ENCODE data around the gene EYA2. TPM values are rescaled to one million over a fixed set of nuclear protein-coding genes. Genes with fewer than 3 reads are reported as not detected.

Gene EYA2
- total RNA-seq, 1 donor from 2014 or later, result 1.8 TPM

GRCh38 chr20:46953596-46953995 is 59.0 kb downstream of the EYA2 start:
- Histone ChIP-seq H3K4me3 (no peak overlapping the region), H3K27me3 (no peaks in the 10 kb centered on the region), H3K79me2 (ENCODE audit: low read depth) (no peaks in the 10 kb centered on the region), H3K4me2 (no peak overlapping the region), H3K4me1 (no peaks in the 10 kb centered on the region), H4K20me1 (ENCODE audit: low read depth) (no peaks in the 10 kb centered on the region), H3K36me3 (no peaks in the 10 kb centered on the region), H3K9ac (no peak overlapping the region), H3K27ac (no peak overlapping the region), H2AFZ (replicated peaks) (no peak overlapping the region), H3K9me3 (ENCODE audit: low read depth) (no peaks in the 10 kb centered on the region), H3F3A (ENCODE audit: low read depth) (no peaks in the 10 kb centered on the region)
- Mint-ChIP-seq H3K36me3 (no peaks in the 10 kb centered on the region), H3K4me3 (no peak overlapping the region), H3K9me3 (peaks cover 7% of the 10 kb centered on the region), H3K27ac (no peak overlapping the region), H3K4me1 (peaks cover 7% of the 10 kb centered on the region), H3K27me3 (ENCODE audit: insufficient read depth, low read depth) (peaks cover 7% of the 10 kb centered on the region)
- DNase-seq (ENCODE audit: low spot score), result no peak
- TF ChIP-seq EZH2phosphoT487 (IDR thresholded peaks at IDR 0.05) (no peak), CTCF (IDR thresholded peaks at IDR 0.05) (no peak), EZH2 (IDR thresholded peaks at IDR 0.05) (no peak)

DNA sequence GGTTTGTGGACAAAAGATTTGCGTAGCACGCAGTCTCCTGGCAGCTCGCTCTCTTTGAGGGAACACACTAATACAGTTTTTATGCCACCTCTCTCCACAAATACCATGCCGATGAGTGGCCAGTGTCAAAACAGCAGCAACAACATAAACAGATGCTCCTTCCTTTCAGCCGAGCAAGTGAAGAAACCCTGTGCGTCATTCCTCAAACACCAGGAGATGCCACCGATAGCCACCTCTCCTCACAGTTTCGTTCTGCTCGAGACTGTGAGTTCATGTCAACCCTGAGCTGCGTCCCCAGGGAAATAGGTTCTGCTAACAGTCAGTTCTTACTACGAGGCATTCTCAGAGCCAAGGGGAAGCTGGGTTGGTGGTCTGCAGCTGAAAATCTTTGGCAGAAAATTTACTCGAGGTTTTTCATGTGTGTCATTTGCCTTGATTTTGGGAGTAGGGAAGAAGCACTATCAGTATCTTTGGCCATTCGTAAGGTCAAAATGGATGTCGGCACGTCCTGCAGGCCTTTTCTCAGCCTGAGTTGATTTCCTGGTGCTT is 59.9 kb downstream of the EYA2 start:
- Histone ChIP-seq H3K4me1 (no peaks in the 10 kb centered on the region), H3K27ac (no peak overlapping the region), H3K9ac (no peak overlapping the region), H4K20me1 (ENCODE audit: low read depth) (no peaks in the 10 kb centered on the region), H3K79me2 (ENCODE audit: low read depth) (no peaks in the 10 kb centered on the region), H3F3A (ENCODE audit: low read depth) (no peaks in the 10 kb centered on the region), H3K36me3 (no peaks in the 10 kb centered on the region), H2AFZ (replicated peaks) (no peak overlapping the region), H3K9me3 (ENCODE audit: low read depth) (no peaks in the 10 kb centered on the region), H3K4me2 (no peak overlapping the region), H3K27me3 (no peaks in the 10 kb centered on the region), H3K4me3 (no peak overlapping the region)
- Mint-ChIP-seq H3K36me3 (no peaks in the 10 kb centered on the region), H3K9me3 (peaks cover 7% of the 10 kb centered on the region), H3K27ac (no peak overlapping the region), H3K4me1 (peaks cover 10% of the 10 kb centered on the region), H3K27me3 (ENCODE audit: insufficient read depth, low read depth) (peaks cover 7% of the 10 kb centered on the region), H3K4me3 (no peak overlapping the region)
- no peak for TF ChIP-seq EZH2phosphoT487 (IDR thresholded peaks at IDR 0.05)
- TF ChIP-seq CTCF (IDR thresholded peaks at IDR 0.05), result no peak
- TF ChIP-seq EZH2 (IDR thresholded peaks at IDR 0.05), result no peak
- DNase-seq (ENCODE audit: low spot score), result no peak

DNA sequence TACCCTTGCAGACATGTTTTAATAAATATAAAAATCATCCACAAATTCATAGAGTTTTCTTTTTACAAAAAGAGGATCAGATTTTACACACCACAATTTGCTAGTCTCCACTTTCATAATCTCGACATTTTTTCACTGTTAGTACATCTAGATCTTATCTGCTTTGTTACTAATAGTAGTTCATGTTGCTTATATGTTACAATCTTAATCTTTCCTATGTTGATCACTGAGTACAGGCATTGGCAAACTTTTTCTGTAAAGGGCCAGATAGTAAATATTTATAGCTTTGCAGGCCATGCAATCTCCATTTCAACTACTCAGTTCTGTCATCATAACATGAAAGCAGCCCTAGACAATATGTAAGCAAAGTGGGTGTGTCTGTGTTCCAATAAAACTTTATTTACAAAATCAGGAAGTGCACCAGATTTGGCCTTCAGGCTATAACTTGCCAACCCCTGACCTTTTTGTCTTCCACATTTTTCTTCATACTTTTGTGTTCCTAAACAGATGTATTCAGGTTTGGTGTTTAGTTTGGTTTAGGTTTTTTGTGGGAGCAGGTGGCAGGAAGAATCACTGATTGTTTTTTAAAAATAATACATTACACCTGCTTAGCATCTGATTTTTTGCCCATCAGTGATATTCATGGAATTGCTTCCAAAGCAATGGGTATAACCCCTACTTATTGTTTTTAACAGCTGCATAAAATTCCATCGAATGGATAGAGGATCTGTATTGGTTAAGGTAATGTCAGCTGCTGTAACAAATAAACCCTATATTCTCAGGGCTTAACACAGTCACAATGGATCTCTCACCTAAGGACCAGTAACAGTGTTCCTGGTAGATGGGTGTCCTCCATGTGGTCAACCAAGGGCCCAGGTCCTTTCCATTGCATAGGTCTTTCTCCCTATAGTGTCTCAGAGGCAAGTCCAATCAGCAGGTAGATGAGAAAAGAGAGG is 61.2 kb downstream of the EYA2 start:
- Histone ChIP-seq H3K36me3 (no peaks in the 10 kb centered on the region), H3K9ac (no peak overlapping the region), H3K79me2 (ENCODE audit: low read depth) (no peaks in the 10 kb centered on the region), H3K4me1 (peaks cover 6% of the 10 kb centered on the region), H4K20me1 (ENCODE audit: low read depth) (no peaks in the 10 kb centered on the region), H3K4me2 (no peak overlapping the region), H3K27ac (no peak overlapping the region), H3K9me3 (ENCODE audit: low read depth) (no peaks in the 10 kb centered on the region), H3K4me3 (no peak overlapping the region), H2AFZ (replicated peaks) (no peak overlapping the region), H3F3A (ENCODE audit: low read depth) (no peaks in the 10 kb centered on the region), H3K27me3 (no peaks in the 10 kb centered on the region)
- Mint-ChIP-seq H3K9me3 (peaks cover 7% of the 10 kb centered on the region), H3K36me3 (no peaks in the 10 kb centered on the region), H3K27me3 (ENCODE audit: insufficient read depth, low read depth) (peaks cover 5% of the 10 kb centered on the region), H3K27ac (no peak overlapping the region), H3K4me1 (peaks cover 19% of the 10 kb centered on the region), H3K4me3 (no peak overlapping the region)
- DNase-seq (ENCODE audit: low spot score), result no peak
- TF ChIP-seq EZH2phosphoT487 (IDR thresholded peaks at IDR 0.05), result no peak
- TF ChIP-seq CTCF (IDR thresholded peaks at IDR 0.05), result no peak
- TF ChIP-seq EZH2 (IDR thresholded peaks at IDR 0.05), result no peak
